GOT3 (cell line): Measurements from ENCODE around the gene CYB5A.

Source experiments
- DNase-seq: peaks from one replicate; lab custom pipeline; 2025; ENCODE audit warnings: mixed read lengths; lab: John Stamatoyannopoulos, UW

The CYB5A gene

GRCh38 chr18:74248189-74248588, 43.6 kb downstream of the CYB5A start:
- DNase-seq, result no peak

- no peak for DNase-seq
Observed at GRCh38 chr18:74244554-74244953, 47.2 kb downstream of the CYB5A start.

DNA sequence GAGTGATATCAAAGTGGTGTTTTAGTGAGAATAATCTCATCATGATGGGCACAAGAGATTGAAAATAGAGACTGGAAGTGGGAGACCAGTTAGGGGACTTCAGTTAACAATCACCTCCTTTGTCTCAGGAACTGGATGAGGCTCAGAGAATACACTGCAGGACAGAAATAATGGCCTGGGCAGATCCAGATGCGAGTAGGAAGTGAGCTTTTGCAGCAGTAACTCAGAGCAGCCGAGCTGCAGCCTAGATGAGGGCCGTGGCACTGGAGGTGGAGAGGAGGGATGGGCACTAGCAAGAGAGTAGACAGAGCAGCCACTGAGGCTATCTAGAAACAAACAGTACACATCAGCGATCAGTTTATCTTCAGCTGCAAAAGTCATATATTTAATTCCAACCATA, 48.6 kb downstream of the CYB5A start:
- DNase-seq, result no peak

DNA sequence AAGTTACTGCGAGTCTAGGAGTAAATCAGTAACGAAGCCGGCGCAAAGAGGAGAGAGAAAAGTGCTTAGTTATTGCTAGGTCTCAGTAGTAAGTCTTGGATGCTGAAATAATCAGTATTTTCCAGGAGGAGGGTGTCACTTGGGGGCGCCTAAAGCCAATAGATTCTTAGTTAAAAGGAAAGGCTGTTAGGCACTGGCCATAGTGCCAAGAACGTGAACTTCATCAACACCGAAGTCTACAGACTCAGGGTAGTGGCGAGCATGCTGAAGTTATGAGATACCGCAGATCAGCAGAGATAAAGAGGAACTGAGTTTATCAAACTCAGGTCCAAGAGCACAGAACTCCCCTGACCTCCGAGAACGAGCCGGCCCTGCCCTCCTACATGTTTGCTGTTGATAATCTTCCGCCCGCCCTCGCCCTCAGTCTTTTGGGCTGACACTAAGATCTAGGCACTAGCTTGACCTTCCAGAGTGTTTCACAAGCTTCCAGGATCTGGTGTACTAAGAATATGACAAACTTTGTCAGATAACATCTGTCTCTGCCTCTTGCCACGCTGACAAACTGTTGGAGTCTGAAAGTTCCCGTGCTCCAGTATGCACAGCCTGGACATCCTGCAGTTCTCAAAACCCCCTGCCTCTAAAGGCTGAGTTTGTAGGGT, 49.2 kb downstream of the CYB5A start:
- no peak for DNase-seq

DNA sequence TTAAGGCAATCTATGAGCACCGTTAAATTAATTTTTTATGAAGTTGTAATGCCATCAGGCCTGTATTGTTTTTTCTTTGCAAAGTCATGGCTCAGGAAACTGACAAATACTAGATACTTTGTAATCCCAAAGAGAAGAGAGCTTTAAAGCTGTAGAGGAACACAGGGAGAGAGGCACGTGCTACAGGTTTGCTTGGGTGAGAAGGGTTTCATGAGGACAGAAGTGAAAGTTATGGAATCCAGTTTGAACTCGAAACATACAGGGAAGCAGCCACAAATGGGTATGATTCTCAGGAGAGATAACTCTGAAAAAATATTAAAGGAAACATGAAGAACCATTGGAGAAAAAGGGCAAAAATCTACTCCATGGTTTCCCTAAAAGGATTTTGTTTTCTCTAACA, 49.8 kb downstream of the CYB5A start:
- DNase-seq, result no peak

GRCh38 chr18:74241426-74241825, 50.3 kb downstream of the CYB5A start:
- no peak for DNase-seq

DNA sequence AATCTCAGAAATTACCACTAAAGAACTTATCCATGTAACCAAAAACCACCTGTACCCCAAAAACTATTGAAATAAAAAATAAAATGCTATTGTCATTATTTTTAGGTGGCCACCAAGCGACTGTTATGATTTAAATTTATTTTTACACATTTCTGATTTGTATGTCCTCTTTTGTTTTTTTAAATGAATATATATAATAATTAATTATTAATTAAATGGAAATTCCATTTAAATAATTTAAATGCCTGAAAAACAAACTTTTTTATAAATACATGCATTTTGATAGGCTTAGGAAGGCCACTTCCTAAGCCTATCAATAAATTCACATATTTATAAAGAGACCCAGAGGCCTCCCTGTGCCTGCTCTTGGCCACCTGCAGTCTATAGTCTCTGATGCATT, 52.2 kb downstream of the CYB5A start:
- DNase-seq, result no peak

DNA sequence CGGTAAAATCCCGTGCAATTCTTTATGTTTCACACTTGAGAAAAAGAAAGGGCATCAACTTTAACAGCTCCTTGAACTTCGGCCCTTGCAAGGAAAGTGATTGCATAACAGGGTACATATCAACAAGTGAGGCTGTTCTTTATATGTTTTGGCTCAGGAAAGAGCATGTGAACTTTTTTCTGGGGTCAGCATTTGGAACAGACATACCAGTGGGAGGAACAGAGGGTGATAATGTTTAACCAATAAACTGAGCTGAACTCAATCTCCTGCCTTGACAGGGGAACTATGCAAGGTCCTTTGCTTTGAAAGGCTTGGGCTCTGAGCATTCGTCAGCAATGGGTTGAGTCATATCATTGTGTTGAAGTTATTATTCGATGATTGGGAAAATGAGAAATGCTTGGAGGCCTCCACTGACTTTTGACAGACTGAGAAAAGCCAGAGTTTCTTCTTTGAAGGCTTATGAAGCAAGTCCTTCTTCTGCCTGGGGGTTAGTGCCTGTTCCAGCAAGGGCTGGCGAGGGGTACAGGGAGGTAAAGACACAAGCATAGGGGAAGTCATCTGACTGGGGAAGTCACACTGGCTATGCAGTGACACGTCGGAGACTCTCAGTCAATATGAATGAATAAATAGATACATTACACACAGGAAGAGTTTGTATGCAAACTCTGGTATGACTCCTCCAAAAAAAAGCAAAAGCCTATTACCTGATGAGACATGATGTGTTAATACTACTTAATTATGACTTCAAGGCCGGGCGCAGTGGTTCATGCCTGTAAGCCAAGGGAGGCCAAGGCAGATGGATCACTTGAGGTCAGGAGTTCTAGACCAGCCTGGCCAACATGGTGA, 57.2 kb downstream of the CYB5A start:
- no peak for DNase-seq

DNA sequence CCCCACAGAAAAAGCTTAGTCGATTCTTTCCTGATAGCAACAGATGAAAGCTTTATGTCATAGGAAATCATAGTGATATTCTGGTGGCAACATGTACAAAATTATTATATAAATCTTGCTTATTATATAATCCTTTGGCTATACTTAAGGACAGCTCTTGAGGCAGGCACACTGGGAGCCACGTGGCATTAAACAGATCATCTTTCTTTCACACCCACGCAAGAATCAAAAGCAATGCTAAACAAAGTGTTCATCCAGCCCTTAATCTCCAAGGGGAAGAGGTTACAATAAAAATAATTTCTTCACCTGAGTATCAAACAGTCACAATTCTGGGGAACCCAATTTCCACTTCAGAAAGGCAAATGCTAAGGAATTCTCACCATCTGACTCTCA, 57.8 kb downstream of the CYB5A start:
- DNase-seq, result no peak

GRCh38 chr18:74230922-74231714, 60.6 kb downstream of the CYB5A start:
- DNase-seq, result no peak

- no peak for DNase-seq
Observed at GRCh38 chr18:74229891-74230290, 61.9 kb downstream of the CYB5A start.

- DNase-seq, result no peak
Observed at GRCh38 chr18:74229005-74229404, 62.8 kb downstream of the CYB5A start.

- no peak for DNase-seq
Observed at GRCh38 chr18:74228312-74228711, 63.5 kb downstream of the CYB5A start.

GRCh38 chr18:74226666-74227065, 65.1 kb downstream of the CYB5A start:
- no peak for DNase-seq

- no peak for DNase-seq
Observed at GRCh38 chr18:74226156-74226555, 65.6 kb downstream of the CYB5A start.

GRCh38 chr18:74225193-74225840, 66.4 kb downstream of the CYB5A start:
- DNase-seq, result no peak

- no peak for DNase-seq
Observed at GRCh38 chr18:74222710-74223494, 68.9 kb downstream of the CYB5A start.

GRCh38 chr18:74221081-74221480, 70.7 kb downstream of the CYB5A start:
- DNase-seq, result no peak

- DNase-seq, result no peak
Observed at GRCh38 chr18:74219056-74219455, 72.7 kb downstream of the CYB5A start.

- DNase-seq, result no peak
Observed at GRCh38 chr18:74217476-74218143, 74.2 kb downstream of the CYB5A start.

GRCh38 chr18:74216661-74217110, 75.1 kb downstream of the CYB5A start:
- no peak for DNase-seq
